Gastroesophageal sphincter (tissue), 3 donors: Measurements from ENCODE around the gene IQSEC1.

ENCODE experiments used
- POLR2AphosphoS5 ChIP-seq: sonication (generic); formaldehyde crosslinking; IDR thresholded peaks from one replicate; pipeline ENCODE4 v1.6.1; 2017; ENCODE audit warnings: antibody characterized with exemption
- TF ChIP-seq, protein P1 (sequence below), 4 experiments: fragments of 200-600 bp in 2 of 4; fragments of 450-650 bp in 2 of 4; sonication (generic) in 1 of 4; IDR thresholded peaks; one replicate each; pipeline ENCODE4 v1.5.1; 2017 to 2019; ENCODE audit warnings: antibody characterized with exemption in 4 of 4, mild to moderate bottlenecking in 2 of 4, moderate library complexity in 2 of 4

DNA sequence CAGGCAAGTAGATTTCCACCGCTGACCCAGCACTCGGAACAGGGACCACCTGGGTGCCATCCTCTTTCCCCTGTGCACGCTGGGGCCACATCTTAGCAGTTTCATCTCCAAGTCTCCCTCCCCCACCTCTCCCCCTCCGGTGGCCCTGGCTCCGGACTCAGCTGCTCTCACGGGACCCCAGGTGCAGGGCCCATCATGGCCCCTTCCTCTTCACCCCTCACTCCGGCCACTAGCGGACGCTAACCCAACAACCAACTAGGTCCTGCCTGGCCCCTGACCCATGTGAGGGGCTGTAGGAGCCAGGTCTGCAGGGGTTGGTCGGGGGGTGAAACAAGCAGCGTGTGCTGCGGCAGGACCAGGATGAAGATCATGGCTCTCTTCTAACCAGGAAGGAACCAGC, 31.3 kb upstream of the IQSEC1 start:
- TF ChIP-seq, protein P1, sequence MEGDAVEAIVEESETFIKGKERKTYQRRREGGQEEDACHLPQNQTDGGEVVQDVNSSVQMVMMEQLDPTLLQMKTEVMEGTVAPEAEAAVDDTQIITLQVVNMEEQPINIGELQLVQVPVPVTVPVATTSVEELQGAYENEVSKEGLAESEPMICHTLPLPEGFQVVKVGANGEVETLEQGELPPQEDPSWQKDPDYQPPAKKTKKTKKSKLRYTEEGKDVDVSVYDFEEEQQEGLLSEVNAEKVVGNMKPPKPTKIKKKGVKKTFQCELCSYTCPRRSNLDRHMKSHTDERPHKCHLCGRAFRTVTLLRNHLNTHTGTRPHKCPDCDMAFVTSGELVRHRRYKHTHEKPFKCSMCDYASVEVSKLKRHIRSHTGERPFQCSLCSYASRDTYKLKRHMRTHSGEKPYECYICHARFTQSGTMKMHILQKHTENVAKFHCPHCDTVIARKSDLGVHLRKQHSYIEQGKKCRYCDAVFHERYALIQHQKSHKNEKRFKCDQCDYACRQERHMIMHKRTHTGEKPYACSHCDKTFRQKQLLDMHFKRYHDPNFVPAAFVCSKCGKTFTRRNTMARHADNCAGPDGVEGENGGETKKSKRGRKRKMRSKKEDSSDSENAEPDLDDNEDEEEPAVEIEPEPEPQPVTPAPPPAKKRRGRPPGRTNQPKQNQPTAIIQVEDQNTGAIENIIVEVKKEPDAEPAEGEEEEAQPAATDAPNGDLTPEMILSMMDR (IDR thresholded peaks at IDR 0.05) = no peak
- no peak for TF ChIP-seq POLR2AphosphoS5
